Measurements from ENCODE around the gene TAGAP. TPM values are rescaled to one million over a fixed set of nuclear protein-coding genes. Genes with fewer than 3 reads are reported as not detected.
A peak's percentile ranks its signal among the peaks of the same experiment; 100 is the strongest.

The TAGAP gene
- total and polyA plus RNA-seq, 2 donors (not counting 1 experiment from before 2014, with no cell fraction given), result 167 to 242 TPM

GRCh38 chr6:159045801-159046200, 1.0 kb upstream of the TAGAP start:
- peak overlapping the region; percentile 99 for H3K27ac Mint-ChIP-seq
- TF ChIP-seq EZH2 (IDR thresholded peaks at IDR 0.05; ENCODE audit: borderline replicate concordance, insufficient read depth, low read depth, low read length, poor library complexity, severe bottlenecking) (no peak), CTCF (IDR thresholded peaks at IDR 0.05) (no peak)
- H3K9me3 Mint-ChIP-seq (ENCODE audit: insufficient read depth), result no peaks in the 10 kb centered on the region
- peaks cover 55% of the 10 kb centered on the region for H3K79me2 ChIP-seq (ENCODE audit: control insufficient read depth, insufficient read depth, low read length)
- peak overlapping the region in 1 of 5 experiments; percentile 96 for H3K4me3 ChIP-seq (ENCODE audit: control extremely low read depth in 1 of 5, extremely low read depth in 1 of 5, insufficient read depth in 1 of 5, low read depth in 2 of 5, low read length in 4 of 5)
- peaks cover 4 to 32% of the 10 kb centered on the region in 2 experiments for H3K36me3 ChIP-seq (replicated peaks in 1 of 2; ENCODE audit: control extremely low read depth in 1 of 2, control insufficient read depth in 1 of 2, extremely low read depth in 1 of 2, insufficient read depth in 2 of 2, low read length in 1 of 2)
- no CpG with 5 or more reads among the region's 7 CpGs for WGBS (ENCODE audit: insufficient coverage)
- peak overlapping the region; percentile 86 for H3K4me2 ChIP-seq (replicated peaks; ENCODE audit: low read depth, low read length, poor library complexity, severe bottlenecking)
- H3K9me3 ChIP-seq (ENCODE audit: control extremely low read depth in 1 of 3, control insufficient read depth in 2 of 3, insufficient read depth in 1 of 3, low read length in 2 of 3), result no peaks in the 10 kb centered on the region
- H3K4me3 Mint-ChIP-seq, result peak overlapping the region; percentile 100
- intact Hi-C loops (cut with micrococcal nuclease), result loop anchor here (1.0 kb wide), 4 partner anchors 10 to 48 kb away; no protein-coding TSS in a partner anchor
- H4K20me1 ChIP-seq (ENCODE audit: control insufficient read depth, insufficient read depth, low read length, poor library complexity, severe bottlenecking), result peaks cover 6% of the 10 kb centered on the region
- no peaks in the 10 kb centered on the region for H3K27me3 Mint-ChIP-seq
- ChIA-PET POLR2A (no interaction called here), CTCF (interaction anchor here (4.9 to 14.6 kb wide), 5 partner anchors 19 to 89 kb away, joined by 41 to 497 read pairs (median 164); no protein-coding TSS in a partner anchor)
- H3K9ac ChIP-seq (ENCODE audit: low read length), result peak overlapping the region; percentile 94
- peaks cover 49% of the 10 kb centered on the region for H3K4me1 Mint-ChIP-seq
- DNase-seq, result no peak
- peak overlapping the region in 1 of 2 donors; percentile 99 for H3K27ac ChIP-seq (ENCODE audit: low read length in 2 of 2)
- H2AFZ ChIP-seq (ENCODE audit: insufficient read depth, low read depth, low read length, poor library complexity, severe bottlenecking), result no peak overlapping the region
- H3K27me3 ChIP-seq (replicated peaks in 1 of 4; ENCODE audit: control extremely low read depth in 1 of 4, control insufficient read depth in 3 of 4, insufficient read depth in 4 of 4, low read length in 3 of 4), result no peaks in the 10 kb centered on the region
- no peak for ATAC-seq (ENCODE audit: low read depth)
- peaks cover 26 to 33% of the 10 kb centered on the region in 2 donors for H3K4me1 ChIP-seq (ENCODE audit: control insufficient read depth in 2 of 2, insufficient read depth in 2 of 2, low read length in 2 of 2)

GRCh38 chr6:159043947-159044346, 844 bp downstream of the TAGAP start:
- Mint-ChIP-seq H3K4me1 (peaks cover 68% of the 10 kb centered on the region), H3K27me3 (no peaks in the 10 kb centered on the region), H3K4me3 (peak overlapping the region; percentile 100), H3K27ac (peak overlapping the region; percentile 99), H3K9me3 (ENCODE audit: insufficient read depth) (no peaks in the 10 kb centered on the region)
- H3K79me2 ChIP-seq (ENCODE audit: control insufficient read depth, insufficient read depth, low read length), result peaks cover 61% of the 10 kb centered on the region
- no peak overlapping the region for H2AFZ ChIP-seq (ENCODE audit: insufficient read depth, low read depth, low read length, poor library complexity, severe bottlenecking)
- peak overlapping the region; percentile 98 to 99 for H3K27ac ChIP-seq (ENCODE audit: low read length in 2 of 2)
- peak overlapping the region; percentile 94 for H3K9ac ChIP-seq (ENCODE audit: low read length)
- WGBS (ENCODE audit: insufficient coverage), result 0% methylated on average over 5 of the region's 7 CpGs
- ATAC-seq (ENCODE audit: low read depth), result no peak
- peak overlapping the region; percentile 72 to 100 (median 93) for H3K4me3 ChIP-seq (ENCODE audit: control extremely low read depth in 1 of 5, extremely low read depth in 1 of 5, insufficient read depth in 1 of 5, low read depth in 2 of 5, low read length in 4 of 5)
- peaks cover 45 to 50% of the 10 kb centered on the region in 2 donors for H3K4me1 ChIP-seq (ENCODE audit: control insufficient read depth in 2 of 2, insufficient read depth in 2 of 2, low read length in 2 of 2)
- peak overlapping the region; percentile 86 for H3K4me2 ChIP-seq (replicated peaks; ENCODE audit: low read depth, low read length, poor library complexity, severe bottlenecking)
- ChIA-PET POLR2A (interaction anchor here (1.3 to 4.7 kb wide), 10 partner anchors 9 to 91 kb away, joined by 4 to 62 read pairs (median 16); no protein-coding TSS in a partner anchor), CTCF (interaction anchor here (0.9 to 14.6 kb wide), 19 partner anchors 8 to 96 kb away, joined by 3 to 497 read pairs (median 5); no protein-coding TSS in a partner anchor)
- peaks cover 10% of the 10 kb centered on the region for H4K20me1 ChIP-seq (ENCODE audit: control insufficient read depth, insufficient read depth, low read length, poor library complexity, severe bottlenecking)
- H3K9me3 ChIP-seq (ENCODE audit: control extremely low read depth in 1 of 3, control insufficient read depth in 2 of 3, insufficient read depth in 1 of 3, low read length in 2 of 3), result no peaks in the 10 kb centered on the region
- no peak for DNase-seq
- intact Hi-C loops (cut with micrococcal nuclease), result loop anchor here (2.0 to 5.0 kb wide), 2 partner anchors 35 to 227 kb away; partner anchors contain the start of gene EZR
- peaks cover 5 to 50% of the 10 kb centered on the region in 2 experiments for H3K36me3 ChIP-seq (replicated peaks in 1 of 2; ENCODE audit: control extremely low read depth in 1 of 2, control insufficient read depth in 1 of 2, extremely low read depth in 1 of 2, insufficient read depth in 2 of 2, low read length in 1 of 2)
- TF ChIP-seq EZH2 (IDR thresholded peaks at IDR 0.05; ENCODE audit: borderline replicate concordance, insufficient read depth, low read depth, low read length, poor library complexity, severe bottlenecking), result no peak
- TF ChIP-seq CTCF (IDR thresholded peaks at IDR 0.05), result no peak
- H3K27me3 ChIP-seq (replicated peaks in 1 of 4; ENCODE audit: control extremely low read depth in 1 of 4, control insufficient read depth in 3 of 4, insufficient read depth in 4 of 4, low read length in 3 of 4), result no peaks in the 10 kb centered on the region
